Lower lobe of right lung (tissue), 2 donors: Measurements from ENCODE around the gene PPP1R37. TPM values are rescaled to one million over a fixed set of nuclear protein-coding genes. Genes with fewer than 3 reads are reported as not detected.

ENCODE experiments used
- ATAC-seq, 2 donors: fragments of 200-7000 bp; cut with Tn5 transposase; one replicate each; pipeline ENCODE4 v1.9.1; 2020 to 2022; ENCODE audit warnings: mild to moderate bottlenecking in 2 of 2, moderate library complexity in 2 of 2
- DNase-seq: peaks from one replicate; pipeline ENCODE4 v3.0.0-alpha.2; 2020
- H3K27ac ChIP-seq: fragments of 200-600 bp; one replicate; pipeline ENCODE4 v1.8.0; 2022
- H3K27me3 ChIP-seq: fragments of 200-600 bp; one replicate; pipeline ENCODE4 v1.8.0; 2022; ENCODE audit warnings: low read depth
- H3K36me3 ChIP-seq: fragments of 200-600 bp; one replicate; pipeline ENCODE4 v1.8.0; 2022; ENCODE audit warnings: mild to moderate bottlenecking
- H3K4me1 ChIP-seq: fragments of 200-600 bp; one replicate; pipeline ENCODE4 v1.8.0; 2022
- H3K4me3 ChIP-seq: fragments of 200-600 bp; one replicate; pipeline ENCODE4 v1.8.0; 2022; ENCODE audit warnings: mild to moderate bottlenecking
- H3K9me3 ChIP-seq: fragments of 200-600 bp; one replicate; pipeline ENCODE4 v1.8.0; 2022
- CTCF ChIP-seq: fragments of 200-600 bp; IDR thresholded peaks from one replicate; pipeline ENCODE4 v1.8.0; 2022; ENCODE audit warnings: antibody characterized with exemption, mild to moderate bottlenecking
- intact Hi-C: fragments of 100-400 bp; cut with DNase I; formaldehyde crosslinking; loops from one replicate; pipeline ENCODE4 v1.11.0; 2022
- total RNA-seq: library from RNA; stranded (reverse); fragmentation: NEBNext Ultra II Directional; extraction: Animal tissue kit (Norgen Biotek cat#: 25700); gene quantifications from one replicate; pipeline ENCODE4 v1.2.1, GENCODE V29; 2021
- donor health status: DM: no; HTN: yes; CAD: no; lungs with severe emphysema.

PPP1R37 gene
- total RNA-seq, 1 donor from 2014 or later = 29.1 TPM

GRCh38 chr19:45066921-45067661, 25.9 kb upstream of the PPP1R37 start:
- Histone ChIP-seq H3K27me3 (no peaks in the 10 kb centered on the region), H3K4me1 (peaks cover 3% of the 10 kb centered on the region), H3K9me3 (no peaks in the 10 kb centered on the region), H3K36me3 (peaks cover 100% of the 10 kb centered on the region), H3K4me3 (no peak overlapping the region), H3K27ac (no peak overlapping the region)
- intact Hi-C loops = no loop called here
- no peak for TF ChIP-seq CTCF
- ATAC-seq = no peak
- no peak for DNase-seq

DNA sequence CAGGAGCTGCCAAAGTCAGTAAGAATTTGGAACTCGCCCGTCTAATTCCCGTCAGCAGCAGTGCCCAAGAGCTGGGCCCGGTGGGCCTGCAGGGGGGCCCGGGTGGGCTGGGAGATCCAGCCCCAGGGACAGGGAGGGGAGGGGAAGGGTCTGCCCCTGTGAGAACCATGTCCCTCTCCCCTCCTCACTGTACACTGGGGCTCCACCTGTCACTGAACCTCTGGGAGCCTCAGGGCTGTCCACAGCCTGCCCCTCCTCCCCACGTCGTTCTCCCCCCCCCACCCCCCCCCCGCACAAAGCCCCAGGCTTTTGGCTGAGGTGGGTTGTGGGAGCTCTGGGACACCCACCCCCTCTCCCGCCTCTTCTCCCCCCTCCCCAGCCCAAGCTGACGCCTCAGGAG, 24.9 kb upstream of the PPP1R37 start:
- peaks cover 93% of the 10 kb centered on the region for H3K36me3 ChIP-seq
- DNase-seq = no peak
- no peaks in the 10 kb centered on the region for H3K27me3 ChIP-seq
- H3K9me3 ChIP-seq = no peaks in the 10 kb centered on the region
- H3K27ac ChIP-seq = no peak overlapping the region
- ATAC-seq = no peak
- intact Hi-C loops = no loop called here
- H3K4me3 ChIP-seq = no peak overlapping the region
- TF ChIP-seq CTCF = no peak
- peaks cover 6% of the 10 kb centered on the region for H3K4me1 ChIP-seq

GRCh38 chr19:45069056-45069455, 23.9 kb upstream of the PPP1R37 start:
- peaks cover 6% of the 10 kb centered on the region for H3K4me1 ChIP-seq
- no peak for DNase-seq
- H3K36me3 ChIP-seq = peaks cover 83% of the 10 kb centered on the region

GRCh38 chr19:45070214-45070613, 22.8 kb upstream of the PPP1R37 start:
- peaks cover 71% of the 10 kb centered on the region for H3K36me3 ChIP-seq
- ATAC-seq = no peak
- intact Hi-C loops = no loop called here
- no peak overlapping the region for H3K27ac ChIP-seq
- H3K4me1 ChIP-seq = peaks cover 14% of the 10 kb centered on the region
- H3K9me3 ChIP-seq = no peaks in the 10 kb centered on the region
- H3K4me3 ChIP-seq = no peak overlapping the region
- DNase-seq = no peak
- H3K27me3 ChIP-seq = no peaks in the 10 kb centered on the region
- TF ChIP-seq CTCF = no peak

More at GRCh38 chr19:45069056-45069455, 23.9 kb upstream of the PPP1R37 start:
- no peak for TF ChIP-seq CTCF
- no peaks in the 10 kb centered on the region for H3K27me3 ChIP-seq
- H3K27ac ChIP-seq = no peak overlapping the region
- H3K9me3 ChIP-seq = no peaks in the 10 kb centered on the region
- intact Hi-C loops = no loop called here
- no peak overlapping the region for H3K4me3 ChIP-seq
- peak in 1 of 2 donors; percentile 25 for ATAC-seq

GRCh38 chr19:45070861-45071544, 22.0 kb upstream of the PPP1R37 start:
- DNase-seq = no peak
- TF ChIP-seq CTCF = no peak
- intact Hi-C loops = no loop called here
- no peak overlapping the region for H3K4me3 ChIP-seq
- H3K4me1 ChIP-seq = peaks cover 14% of the 10 kb centered on the region
- no peaks in the 10 kb centered on the region for H3K27me3 ChIP-seq
- H3K27ac ChIP-seq = no peak overlapping the region
- ATAC-seq = no peak
- peaks cover 63% of the 10 kb centered on the region for H3K36me3 ChIP-seq
- no peaks in the 10 kb centered on the region for H3K9me3 ChIP-seq
